NCI-H2227 (cell line): ENCODE measurements around the gene GRB7.

Source experiments
- DNase-seq: peaks from one replicate; lab custom pipeline; 2025; ENCODE audit not compliant: unreplicated experiment; lab: John Stamatoyannopoulos, UW

GRB7 gene

GRCh38 chr17:39794249-39794970, 56.7 kb downstream of the GRB7 start:
- no peak for DNase-seq
